HL-60 (cell line): Measurements from ENCODE around the gene BRD3OS.

ENCODE experiments used
- GABPA ChIP-seq: IDR thresholded peaks from 2 replicates; pipeline ENCODE4 v1.6.1; 2012; ENCODE audit warnings: low read depth
- POLR2AphosphoS5 ChIP-seq: IDR thresholded peaks from 2 replicates; pipeline ENCODE4 v1.6.1; 2012; ENCODE audit warnings: low read depth
- SPI1 ChIP-seq: IDR thresholded peaks from 2 replicates; pipeline ENCODE4 v1.6.1; 2012; ENCODE audit warnings: low read depth, mild to moderate bottlenecking, borderline replicate concordance
- TF ChIP-seq, protein P1 (sequence below): IDR thresholded peaks from one replicate; pipeline ENCODE4 v1.5.1; 2011; ENCODE audit warnings: low read length, control low read depth, inconsistent platforms; ENCODE audit not compliant: insufficient read depth
- TF ChIP-seq, protein P2 (sequence below): IDR thresholded peaks from 2 replicates; pipeline ENCODE4 v1.6.1; 2012; ENCODE audit warnings: low read depth; ENCODE audit not compliant: insufficient replicate concordance

DNA sequence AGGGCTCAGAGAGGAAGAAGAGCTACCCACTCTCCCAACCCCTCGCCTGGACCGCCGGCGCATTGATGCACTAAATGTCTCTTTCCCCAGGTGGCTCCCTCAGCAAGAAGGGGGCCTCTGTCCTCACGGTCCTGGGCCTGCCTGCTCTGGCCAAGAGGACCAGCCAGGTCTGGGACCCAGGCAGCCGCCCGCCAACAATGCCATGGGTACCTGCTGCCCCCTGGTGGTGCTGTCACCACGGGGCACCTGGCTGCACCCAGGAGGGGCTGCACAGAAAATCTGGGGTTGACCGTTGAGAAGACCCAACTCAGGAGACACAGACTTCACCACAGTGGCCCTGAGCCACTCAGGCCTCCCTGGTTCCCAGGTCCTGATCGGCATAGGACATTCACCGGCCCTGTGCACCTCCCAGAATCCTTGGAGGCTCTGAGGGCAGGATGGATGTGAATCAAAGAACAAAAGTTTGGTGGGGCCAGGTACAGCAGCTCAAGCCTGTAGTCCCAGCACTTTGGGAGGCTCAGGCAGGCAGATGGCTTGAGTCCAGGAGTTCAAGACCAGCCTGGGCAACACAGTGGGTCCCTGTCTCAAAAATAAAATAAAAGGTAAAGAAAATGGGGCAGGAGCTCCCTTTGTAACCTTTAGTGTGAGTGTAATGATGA lies 30.8 kb upstream of the BRD3OS start:
- TF ChIP-seq, protein P1, sequence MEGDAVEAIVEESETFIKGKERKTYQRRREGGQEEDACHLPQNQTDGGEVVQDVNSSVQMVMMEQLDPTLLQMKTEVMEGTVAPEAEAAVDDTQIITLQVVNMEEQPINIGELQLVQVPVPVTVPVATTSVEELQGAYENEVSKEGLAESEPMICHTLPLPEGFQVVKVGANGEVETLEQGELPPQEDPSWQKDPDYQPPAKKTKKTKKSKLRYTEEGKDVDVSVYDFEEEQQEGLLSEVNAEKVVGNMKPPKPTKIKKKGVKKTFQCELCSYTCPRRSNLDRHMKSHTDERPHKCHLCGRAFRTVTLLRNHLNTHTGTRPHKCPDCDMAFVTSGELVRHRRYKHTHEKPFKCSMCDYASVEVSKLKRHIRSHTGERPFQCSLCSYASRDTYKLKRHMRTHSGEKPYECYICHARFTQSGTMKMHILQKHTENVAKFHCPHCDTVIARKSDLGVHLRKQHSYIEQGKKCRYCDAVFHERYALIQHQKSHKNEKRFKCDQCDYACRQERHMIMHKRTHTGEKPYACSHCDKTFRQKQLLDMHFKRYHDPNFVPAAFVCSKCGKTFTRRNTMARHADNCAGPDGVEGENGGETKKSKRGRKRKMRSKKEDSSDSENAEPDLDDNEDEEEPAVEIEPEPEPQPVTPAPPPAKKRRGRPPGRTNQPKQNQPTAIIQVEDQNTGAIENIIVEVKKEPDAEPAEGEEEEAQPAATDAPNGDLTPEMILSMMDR, result peak; percentile 94
- TF ChIP-seq GABPA (no peak), SPI1 (no peak), POLR2AphosphoS5 (no peak)
- TF ChIP-seq, protein P2, sequence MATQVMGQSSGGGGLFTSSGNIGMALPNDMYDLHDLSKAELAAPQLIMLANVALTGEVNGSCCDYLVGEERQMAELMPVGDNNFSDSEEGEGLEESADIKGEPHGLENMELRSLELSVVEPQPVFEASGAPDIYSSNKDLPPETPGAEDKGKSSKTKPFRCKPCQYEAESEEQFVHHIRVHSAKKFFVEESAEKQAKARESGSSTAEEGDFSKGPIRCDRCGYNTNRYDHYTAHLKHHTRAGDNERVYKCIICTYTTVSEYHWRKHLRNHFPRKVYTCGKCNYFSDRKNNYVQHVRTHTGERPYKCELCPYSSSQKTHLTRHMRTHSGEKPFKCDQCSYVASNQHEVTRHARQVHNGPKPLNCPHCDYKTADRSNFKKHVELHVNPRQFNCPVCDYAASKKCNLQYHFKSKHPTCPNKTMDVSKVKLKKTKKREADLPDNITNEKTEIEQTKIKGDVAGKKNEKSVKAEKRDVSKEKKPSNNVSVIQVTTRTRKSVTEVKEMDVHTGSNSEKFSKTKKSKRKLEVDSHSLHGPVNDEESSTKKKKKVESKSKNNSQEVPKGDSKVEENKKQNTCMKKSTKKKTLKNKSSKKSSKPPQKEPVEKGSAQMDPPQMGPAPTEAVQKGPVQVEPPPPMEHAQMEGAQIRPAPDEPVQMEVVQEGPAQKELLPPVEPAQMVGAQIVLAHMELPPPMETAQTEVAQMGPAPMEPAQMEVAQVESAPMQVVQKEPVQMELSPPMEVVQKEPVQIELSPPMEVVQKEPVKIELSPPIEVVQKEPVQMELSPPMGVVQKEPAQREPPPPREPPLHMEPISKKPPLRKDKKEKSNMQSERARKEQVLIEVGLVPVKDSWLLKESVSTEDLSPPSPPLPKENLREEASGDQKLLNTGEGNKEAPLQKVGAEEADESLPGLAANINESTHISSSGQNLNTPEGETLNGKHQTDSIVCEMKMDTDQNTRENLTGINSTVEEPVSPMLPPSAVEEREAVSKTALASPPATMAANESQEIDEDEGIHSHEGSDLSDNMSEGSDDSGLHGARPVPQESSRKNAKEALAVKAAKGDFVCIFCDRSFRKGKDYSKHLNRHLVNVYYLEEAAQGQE, result no peak
